ENCODE data around the gene PDE11A.

PDE11A gene

DNA sequence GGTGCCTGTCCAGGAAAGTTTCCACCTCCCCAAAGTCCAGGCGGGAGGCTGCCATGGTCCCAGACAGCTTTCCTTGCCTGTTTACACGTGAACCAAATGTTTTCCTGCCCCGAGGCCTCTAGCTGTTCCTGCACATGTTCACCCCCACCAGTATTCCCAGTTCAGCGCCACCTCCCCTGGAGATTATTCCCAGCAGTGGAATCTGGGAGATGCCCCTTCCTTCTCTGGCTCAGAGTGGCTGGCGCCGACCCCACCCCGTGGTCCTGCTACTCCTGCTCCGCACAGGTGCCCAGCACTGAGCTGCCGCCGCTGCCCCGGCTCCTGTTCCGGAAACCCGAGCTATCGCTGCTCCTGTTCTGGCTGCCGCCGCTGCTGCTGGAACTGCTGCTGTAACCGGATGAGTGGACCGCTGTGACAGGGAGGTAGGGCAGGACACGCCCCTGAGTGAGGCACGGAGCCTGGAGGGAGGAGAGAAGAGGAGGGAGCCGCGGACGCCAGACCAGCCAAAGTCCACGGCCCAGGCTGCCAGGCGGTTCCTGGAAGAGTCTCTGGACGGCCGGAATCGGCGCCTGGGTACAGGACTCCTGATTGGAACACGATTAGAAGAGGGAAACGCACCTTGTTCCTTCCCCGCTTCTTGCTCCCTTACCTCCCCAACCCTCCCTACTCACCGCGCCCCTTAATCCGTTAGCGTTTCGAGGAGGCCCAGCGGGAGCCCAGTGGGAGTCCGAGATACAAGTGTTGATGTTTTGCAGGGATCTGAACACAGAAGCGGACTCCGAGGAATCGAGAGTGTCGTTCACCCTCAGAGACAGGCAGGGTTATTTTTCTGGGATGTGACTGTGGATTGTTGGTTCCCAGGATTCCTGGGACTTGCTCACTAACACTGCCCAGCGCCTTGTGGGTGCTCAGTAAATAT, at the start of gene PDE11A:
PDE11A (minus strand) TSS at position 395 of the 919 bp plus-strand sequence; CDS start at position 55, 340 bp downstream.
- H3K27ac ChIP-seq, result peak within 1 kb of the TSS; percentile 31
- no peak for TF ChIP-seq ZFX (IDR thresholded peaks at IDR 0.05)
- TF ChIP-seq, protein P1, sequence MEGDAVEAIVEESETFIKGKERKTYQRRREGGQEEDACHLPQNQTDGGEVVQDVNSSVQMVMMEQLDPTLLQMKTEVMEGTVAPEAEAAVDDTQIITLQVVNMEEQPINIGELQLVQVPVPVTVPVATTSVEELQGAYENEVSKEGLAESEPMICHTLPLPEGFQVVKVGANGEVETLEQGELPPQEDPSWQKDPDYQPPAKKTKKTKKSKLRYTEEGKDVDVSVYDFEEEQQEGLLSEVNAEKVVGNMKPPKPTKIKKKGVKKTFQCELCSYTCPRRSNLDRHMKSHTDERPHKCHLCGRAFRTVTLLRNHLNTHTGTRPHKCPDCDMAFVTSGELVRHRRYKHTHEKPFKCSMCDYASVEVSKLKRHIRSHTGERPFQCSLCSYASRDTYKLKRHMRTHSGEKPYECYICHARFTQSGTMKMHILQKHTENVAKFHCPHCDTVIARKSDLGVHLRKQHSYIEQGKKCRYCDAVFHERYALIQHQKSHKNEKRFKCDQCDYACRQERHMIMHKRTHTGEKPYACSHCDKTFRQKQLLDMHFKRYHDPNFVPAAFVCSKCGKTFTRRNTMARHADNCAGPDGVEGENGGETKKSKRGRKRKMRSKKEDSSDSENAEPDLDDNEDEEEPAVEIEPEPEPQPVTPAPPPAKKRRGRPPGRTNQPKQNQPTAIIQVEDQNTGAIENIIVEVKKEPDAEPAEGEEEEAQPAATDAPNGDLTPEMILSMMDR (conservative IDR thresholded peaks at IDR 0.05), result no peak

DNA sequence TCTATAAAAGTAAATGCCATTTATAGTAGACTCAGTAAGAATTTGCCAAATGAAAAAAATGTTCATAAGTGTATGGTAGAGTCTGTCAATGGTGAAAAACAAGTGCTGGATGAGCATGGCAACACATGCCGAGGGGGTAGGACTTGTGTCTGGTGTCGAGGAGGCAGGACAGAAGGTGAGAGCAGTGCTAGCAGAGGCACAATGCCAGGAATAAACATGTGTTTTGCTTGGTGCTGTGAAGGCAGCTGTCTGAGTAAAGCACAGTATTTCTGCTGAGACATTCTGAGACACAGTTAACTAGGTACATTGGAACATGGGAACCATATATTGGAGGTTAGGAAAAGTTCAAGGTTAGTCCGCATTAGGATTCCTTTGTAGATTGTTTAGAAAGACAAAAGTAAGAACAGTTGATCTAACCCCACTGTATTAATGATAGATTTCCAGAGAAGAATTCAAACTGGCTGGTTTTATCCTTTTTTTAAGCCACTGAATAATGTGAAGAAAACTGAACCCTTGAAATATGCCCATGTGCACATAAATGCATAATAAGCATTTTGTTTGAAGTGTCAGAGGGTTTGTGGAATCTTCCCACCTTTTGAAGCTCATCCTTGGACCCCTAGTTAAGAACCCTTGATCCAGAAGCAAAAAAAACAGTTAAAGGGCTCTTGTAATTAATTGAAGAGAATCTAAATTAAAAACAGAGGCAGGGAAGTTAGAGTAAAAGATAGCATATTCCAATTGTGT, 46.8 kb upstream of the PDE11A start:
- no peak overlapping the region for H3K27ac ChIP-seq
- no peak for TF ChIP-seq ZFX (IDR thresholded peaks at IDR 0.05)
- TF ChIP-seq, protein P1 (conservative IDR thresholded peaks at IDR 0.05), result no peak

DNA sequence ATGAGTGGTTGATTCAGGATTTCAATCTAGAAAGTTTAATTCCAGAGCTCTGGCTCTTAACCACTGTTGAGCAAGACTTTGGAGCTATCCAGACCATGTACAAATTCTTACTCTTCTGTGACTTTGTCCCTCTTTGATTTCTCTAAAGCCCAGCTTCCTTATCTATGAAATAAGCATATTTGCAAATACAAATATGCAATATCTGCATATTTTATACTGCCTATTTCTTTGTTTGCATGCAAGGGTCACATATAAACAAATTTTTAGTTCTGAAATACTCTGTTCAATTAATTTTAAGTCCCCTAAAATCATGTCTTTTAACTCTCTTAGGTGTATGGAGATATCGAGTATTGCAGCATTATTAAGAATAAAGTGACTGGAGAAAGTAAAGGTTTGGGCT, 45.1 kb upstream of the PDE11A start:
- TF ChIP-seq, protein P1 (conservative IDR thresholded peaks at IDR 0.05), result no peak
- no peak for TF ChIP-seq ZFX (IDR thresholded peaks at IDR 0.05)
- H3K27ac ChIP-seq, result no peak overlapping the region

DNA sequence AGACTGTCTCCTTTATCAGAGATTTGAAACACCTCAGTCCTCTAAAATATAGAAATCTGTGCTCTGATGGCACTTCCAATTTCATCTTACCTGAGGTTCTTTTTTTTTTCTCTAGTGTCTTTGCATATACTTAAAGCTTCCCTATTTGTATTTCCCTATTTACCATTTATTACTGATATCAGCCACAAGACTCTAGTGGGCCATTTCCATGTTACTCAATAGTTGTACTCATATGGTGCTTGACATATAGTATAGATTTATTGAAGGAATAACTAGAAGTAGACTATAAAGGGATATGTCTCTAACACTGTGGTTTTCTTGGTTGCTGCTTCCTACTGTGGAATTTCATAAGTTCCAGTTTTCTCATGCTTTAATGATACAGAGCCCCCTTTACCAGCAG, 42.7 kb upstream of the PDE11A start:
- TF ChIP-seq, protein P1 (conservative IDR thresholded peaks at IDR 0.05), result no peak
- no peak for TF ChIP-seq ZFX (IDR thresholded peaks at IDR 0.05)
- no peak overlapping the region for H3K27ac ChIP-seq

DNA sequence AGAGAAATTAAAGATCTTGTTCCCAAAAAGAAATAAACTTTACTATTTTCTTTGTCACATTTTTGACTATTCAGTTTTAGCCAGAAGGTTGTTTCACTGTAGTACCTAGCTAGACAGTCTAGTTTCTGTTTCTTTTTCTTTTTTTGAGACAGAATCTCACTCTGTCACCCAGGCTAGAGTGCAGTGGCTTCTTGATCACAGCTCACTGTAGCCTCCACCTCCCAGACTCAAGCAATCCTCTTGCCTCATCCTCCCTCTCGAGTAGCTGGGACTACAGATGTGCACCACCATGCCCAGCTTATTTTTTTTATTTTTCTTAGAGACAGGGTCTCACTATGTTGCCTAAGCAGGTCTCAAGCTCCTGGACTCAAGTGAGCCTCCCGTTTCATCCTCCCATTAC, 41.9 kb upstream of the PDE11A start:
- TF ChIP-seq, protein P1 (conservative IDR thresholded peaks at IDR 0.05), result no peak
- TF ChIP-seq ZFX (IDR thresholded peaks at IDR 0.05), result no peak
- no peak overlapping the region for H3K27ac ChIP-seq

DNA sequence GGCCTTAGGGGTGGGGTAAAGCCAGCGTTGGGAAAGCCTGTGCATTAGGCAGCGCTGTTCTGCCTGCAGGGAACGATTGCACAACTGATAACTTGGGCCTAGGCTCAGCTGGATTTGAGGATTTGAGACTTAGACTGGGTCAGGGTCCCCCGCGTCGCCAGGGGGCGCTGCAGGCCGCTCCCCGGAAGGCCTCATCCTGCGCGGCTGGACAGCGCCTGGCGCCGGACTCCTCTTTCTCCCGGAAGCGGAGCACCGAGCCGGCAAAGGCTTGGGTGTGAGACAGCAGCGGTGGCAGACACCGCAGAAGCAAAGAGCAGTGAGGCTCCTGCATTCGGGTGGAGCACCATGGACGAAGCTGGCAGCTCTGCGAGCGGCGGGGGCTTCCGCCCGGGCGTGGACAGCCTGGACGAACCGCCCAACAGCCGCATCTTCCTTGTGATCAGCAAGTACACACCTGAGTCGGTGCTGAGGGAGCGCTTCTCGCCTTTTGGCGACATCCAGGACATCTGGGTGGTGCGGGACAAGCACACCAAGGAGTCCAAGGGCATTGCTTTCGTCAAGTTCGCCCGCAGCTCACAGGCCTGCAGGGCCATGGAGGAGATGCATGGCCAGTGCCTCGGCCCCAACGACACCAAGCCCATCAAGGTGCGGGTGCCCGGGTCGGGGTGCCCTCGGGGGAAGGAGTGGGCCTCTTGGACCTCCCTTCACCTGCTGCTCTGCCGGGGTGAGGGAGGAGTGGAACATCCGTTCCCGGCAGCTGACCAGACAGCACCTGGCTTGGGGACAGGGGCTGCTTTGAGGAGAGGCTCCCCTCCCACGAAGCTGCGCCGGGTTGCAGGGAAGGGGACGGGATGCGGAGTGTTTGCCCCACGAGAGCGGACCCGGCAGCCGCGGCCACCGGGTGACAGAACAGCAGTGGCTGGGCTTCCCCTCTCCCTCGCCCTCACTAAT, 39.9 kb upstream of the PDE11A start, which contains the start of gene RBM45:
RBM45 (plus strand) TSS at position 236 of the 951 bp plus-strand sequence; CDS start at position 346, 110 bp downstream.
- H3K27ac ChIP-seq, result peak within 1 kb of the TSS; percentile 64
- 0 out of 2 replicates have a peak, but pooled peaks have one; percentile 17 for TF ChIP-seq ZFX (IDR thresholded peaks at IDR 0.05)
- TF ChIP-seq, protein P1 (conservative IDR thresholded peaks at IDR 0.05), result peak; percentile 97

Measured in C4-2B (cell line).